Panc1 (cell line): ENCODE data around the gene CAMKMT. TPM values are rescaled to one million over a fixed set of nuclear protein-coding genes. Genes with fewer than 3 reads are reported as not detected.

Source experiments
- ATAC-seq: fragments of 200-7000 bp; cut with Tn5 transposase; 2 replicates; pipeline ENCODE4 v1.9.1; 2020; ENCODE audit warnings: mild to moderate bottlenecking, moderate library complexity
- BruUV-seq: library from RNA; stranded (reverse); fragments of 400-500 nt; replicated peaks from 2 replicates; lab custom pipeline; 2021; lab: Mats Ljungman, UMichigan
- CTCF ChIA-PET: fragments of 300-600 bp; sonication (Branson Sonifier 250); formaldehyde crosslinking; loops from one replicate; lab custom pipeline; 2022; ENCODE audit warnings: antibody characterized with exemption; lab: Charles Lee
- POLR2A ChIA-PET: fragments of 300-600 bp; sonication (Branson Sonifier 250); formaldehyde crosslinking; loops from one replicate; lab custom pipeline; 2022; ENCODE audit warnings: antibody characterized with exemption; lab: Charles Lee
- DNase-seq: peaks from one replicate; pipeline ENCODE4 v3.0.0-alpha.2; 2010; ENCODE audit warnings: low read depth, low spot score
- H3K27ac ChIP-seq: 2 replicates; pipeline ENCODE4 v1.5.1; 2011; ENCODE audit warnings: mild to moderate bottlenecking, low read length, inconsistent platforms
- H3K27me3 ChIP-seq: fragments of 200-500 bp; sonication (Bioruptor generic); 2 replicates; pipeline ENCODE4 v1.6.0; 2014; ENCODE audit warnings: low read length, inconsistent platforms; ENCODE audit not compliant: control insufficient read depth, insufficient read depth
- H3K36me3 ChIP-seq: fragments of 200-500 bp; sonication (Bioruptor generic); 2 replicates; pipeline ENCODE4 v1.5.1; 2014; ENCODE audit warnings: inconsistent platforms, mild to moderate bottlenecking, low read length, moderate library complexity; ENCODE audit not compliant: control insufficient read depth, insufficient read depth
- H3K4me1 ChIP-seq: 2 replicates; pipeline ENCODE4 v1.5.1; 2011; ENCODE audit warnings: inconsistent platforms, mild to moderate bottlenecking, low read length, moderate library complexity; ENCODE audit not compliant: control insufficient read depth, insufficient read depth
- H3K4me3 ChIP-seq, 2 experiments: 2 replicates each; pipeline ENCODE4 v1.5.1; 2011 to 2012; ENCODE audit warnings: low read depth in 2 of 2, low read length in 2 of 2, mild to moderate bottlenecking in 2 of 2, inconsistent platforms in 1 of 2, moderate library complexity in 1 of 2
- H3K9me3 ChIP-seq: fragments of 200-500 bp; sonication (Bioruptor generic); 2 replicates; pipeline ENCODE4 v1.5.1; 2014; ENCODE audit warnings: low read depth, mild to moderate bottlenecking, inconsistent platforms, low read length, moderate library complexity; ENCODE audit not compliant: control insufficient read depth, insufficient read depth
- CTCF ChIP-seq: fragments of 450-650 bp; IDR thresholded peaks from 2 replicates; pipeline ENCODE4 v1.5.1; 2017; ENCODE audit warnings: mild to moderate bottlenecking
- POLR2AphosphoS5 ChIP-seq: IDR thresholded peaks from 2 replicates; pipeline ENCODE4 v1.6.1; 2012; ENCODE audit warnings: mild to moderate bottlenecking, low read depth, low read length, moderate library complexity
- REST ChIP-seq, 2 experiments: IDR thresholded peaks; 2 replicates each; pipeline ENCODE4 v1.6.1; 2011 to 2012; ENCODE audit warnings: low read depth in 2 of 2, control low read depth in 1 of 2, low read length in 1 of 2, mild to moderate bottlenecking in 1 of 2, moderate library complexity in 1 of 2; ENCODE audit not compliant: insufficient read depth in 1 of 2
- SIN3A ChIP-seq: IDR thresholded peaks from 2 replicates; pipeline ENCODE4 v1.6.1; 2012; ENCODE audit warnings: low read depth, mild to moderate bottlenecking, low read length, moderate library complexity, borderline replicate concordance; ENCODE audit not compliant: insufficient read depth
- TCF7L2 ChIP-seq: IDR thresholded peaks from 2 replicates; pipeline ENCODE4 v1.6.1; 2011; ENCODE audit warnings: mild to moderate bottlenecking, low read depth, low read length, inconsistent platforms
- in situ Hi-C: cut with HindIII; loops from 2 replicates; pipeline ENCODE4 v1.10.0; 2016; ENCODE audit warnings: low sequenced_read_pairs, low pct_unique_long_range_greater_than_20kb
- intact Hi-C: fragments of 100-400 bp; cut with micrococcal nuclease; formaldehyde crosslinking; loops from one replicate; pipeline ENCODE4 v1.10.0; 2022; ENCODE audit not compliant: unreplicated experiment
- total RNA-seq: library from RNA; stranded (reverse); gene quantifications from one replicate; pipeline ENCODE4 v1.2.1, GENCODE V29; 2021; ENCODE audit not compliant: unreplicated experiment

CAMKMT gene
- total RNA-seq, 1 experiment from 2014 or later, result 12.6 TPM

- DNase-seq (no peak), ATAC-seq (no peak)
- Histone ChIP-seq H3K9me3 (no peaks in the 10 kb centered on the region), H3K27ac (no peak overlapping the region), H3K36me3 (no peaks in the 10 kb centered on the region), H3K4me3 (no peak overlapping the region), H3K27me3 (no peaks in the 10 kb centered on the region), H3K4me1 (no peaks in the 10 kb centered on the region)
- TF ChIP-seq REST (IDR thresholded peaks at IDR 0.05; ENCODE audit: insufficient read depth in 1 of 2, low read depth in 2 of 2, low read length in 1 of 2) (no peak), SIN3A (no peak), POLR2AphosphoS5 (no peak), CTCF (no peak), TCF7L2 (no peak)
- POLR2A ChIA-PET, result no interaction called here
- BruUV-seq, result no TSS peak
- intact Hi-C loops (no loop called here), in situ Hi-C loops (no loop called here)
- CTCF ChIA-PET, result no interaction called here
Observed at GRCh38 chr2:44771522-44771921, 409.8 kb downstream of the CAMKMT start.

GRCh38 chr2:44772131-44772530 lies 410.4 kb downstream of the CAMKMT start:
- intact Hi-C loops (no loop called here), in situ Hi-C loops (no loop called here)
- no TSS peak for BruUV-seq
- H3K27me3 ChIP-seq, result no peaks in the 10 kb centered on the region
- H3K4me3 ChIP-seq, result no peak overlapping the region
- ChIA-PET CTCF (no interaction called here), POLR2A (no interaction called here)
- no peak overlapping the region for H3K27ac ChIP-seq
- DNase-seq (no peak), ATAC-seq (no peak)
- TF ChIP-seq CTCF, result no peak
- no peak for TF ChIP-seq POLR2AphosphoS5
- no peak for TF ChIP-seq SIN3A
- TF ChIP-seq REST (IDR thresholded peaks at IDR 0.05; ENCODE audit: insufficient read depth in 1 of 2, low read depth in 2 of 2, low read length in 1 of 2), result no peak
- no peak for TF ChIP-seq TCF7L2
- no peaks in the 10 kb centered on the region for H3K9me3 ChIP-seq
- no peaks in the 10 kb centered on the region for H3K4me1 ChIP-seq
- no peaks in the 10 kb centered on the region for H3K36me3 ChIP-seq
